Measurements from ENCODE around the gene ZNF358.

The ZNF358 gene

GRCh38 chr19:7483720-7484201, 32.1 kb upstream of the ZNF358 start:
- in situ Hi-C loops (cut with HindIII; ENCODE audit: low pct_ligation_motif_present, low sequenced_read_pairs), result no loop called here
- no peak for TF ChIP-seq CTCF (IDR thresholded peaks at IDR 0.05; ENCODE audit: low read depth, low read length, missing control alignments)
- H3K27me3 ChIP-seq (replicated peaks), result no peaks in the 10 kb centered on the region
- DNase-seq, result no peak
- H3K27ac ChIP-seq, result no peak overlapping the region
- H3K36me3 ChIP-seq (replicated peaks), result no peaks in the 10 kb centered on the region
- H3K4me3 ChIP-seq (ENCODE audit: low read depth, low read length), result no peak overlapping the region

GRCh38 chr19:7486923-7487322, 29.0 kb upstream of the ZNF358 start:
- Histone ChIP-seq H3K36me3 (replicated peaks) (no peaks in the 10 kb centered on the region), H3K27me3 (replicated peaks) (no peaks in the 10 kb centered on the region), H3K27ac (no peak overlapping the region), H3K4me3 (ENCODE audit: low read depth, low read length) (no peak overlapping the region)
- in situ Hi-C loops (cut with HindIII; ENCODE audit: low pct_ligation_motif_present, low sequenced_read_pairs), result no loop called here
- no peak for TF ChIP-seq CTCF (IDR thresholded peaks at IDR 0.05; ENCODE audit: low read depth, low read length, missing control alignments)
- no peak for DNase-seq

GRCh38 chr19:7488736-7489353, 27.1 kb upstream of the ZNF358 start, which contains the start of gene PEX11G:
PEX11G (minus strand) TSS chr19:7489035; CDS start chr19:7489010, 25 bp downstream.
- Histone ChIP-seq H3K36me3 (replicated peaks) (no peaks in the 10 kb centered on the region), H3K27me3 (replicated peaks) (no peaks in the 10 kb centered on the region), H3K27ac (peak within 1 kb of the TSS; percentile 81), H3K4me3 (ENCODE audit: low read depth, low read length) (peak within 1 kb of the TSS; percentile 69)
- peak; percentile 74 for DNase-seq
- in situ Hi-C loops (cut with HindIII; ENCODE audit: low pct_ligation_motif_present, low sequenced_read_pairs), result no loop called here
- TF ChIP-seq CTCF (IDR thresholded peaks at IDR 0.05; ENCODE audit: low read depth, low read length, missing control alignments), result no peak

GRCh38 chr19:7489609-7490044, 26.3 kb upstream of the ZNF358 start:
- H3K36me3 ChIP-seq (replicated peaks), result no peaks in the 10 kb centered on the region
- H3K27me3 ChIP-seq (replicated peaks), result no peaks in the 10 kb centered on the region
- no peak overlapping the region for H3K27ac ChIP-seq
- DNase-seq, result no peak
- no peak for TF ChIP-seq CTCF (IDR thresholded peaks at IDR 0.05; ENCODE audit: low read depth, low read length, missing control alignments)
- in situ Hi-C loops (cut with HindIII; ENCODE audit: low pct_ligation_motif_present, low sequenced_read_pairs), result no loop called here
- H3K4me3 ChIP-seq (ENCODE audit: low read depth, low read length), result no peak overlapping the region

- no peaks in the 10 kb centered on the region for H3K27me3 ChIP-seq (replicated peaks)
- no peak for TF ChIP-seq CTCF (IDR thresholded peaks at IDR 0.05; ENCODE audit: low read depth, low read length, missing control alignments)
- H3K4me3 ChIP-seq (ENCODE audit: low read depth, low read length), result no peak overlapping the region
- H3K36me3 ChIP-seq (replicated peaks), result no peaks in the 10 kb centered on the region
- no peak for DNase-seq
- no peak overlapping the region for H3K27ac ChIP-seq
- in situ Hi-C loops (cut with HindIII; ENCODE audit: low pct_ligation_motif_present, low sequenced_read_pairs), result no loop called here
Measured at GRCh38 chr19:7492142-7492541, 23.8 kb upstream of the ZNF358 start.

- TF ChIP-seq CTCF (IDR thresholded peaks at IDR 0.05; ENCODE audit: low read depth, low read length, missing control alignments), result no peak
- no peak overlapping the region for H3K27ac ChIP-seq
- in situ Hi-C loops (cut with HindIII; ENCODE audit: low pct_ligation_motif_present, low sequenced_read_pairs), result no loop called here
Measured at GRCh38 chr19:7492558-7492957, 23.3 kb upstream of the ZNF358 start.

More at GRCh38 chr19:7492558-7492957, 23.3 kb upstream of the ZNF358 start:
- Histone ChIP-seq H3K36me3 (replicated peaks) (no peaks in the 10 kb centered on the region), H3K27me3 (replicated peaks) (no peaks in the 10 kb centered on the region), H3K4me3 (ENCODE audit: low read depth, low read length) (no peak overlapping the region)
- DNase-seq, result no peak
